GM18517 (cell line): ENCODE results near the gene TFCP2L1.

Experiments used
- ATAC-seq: cut with Tn5 transposase; IDR thresholded peaks from one replicate; pipeline ENCODE4 v1.9.1; 2021; ENCODE audit warnings: mild to moderate bottlenecking, moderate library complexity; ENCODE audit not compliant: unreplicated experiment

TFCP2L1 gene

GRCh38 chr2:121200011-121200347 is 85.0 kb downstream of the TFCP2L1 start:
- ATAC-seq, result no peak

- no peak for ATAC-seq
These were observed 85.6 kb downstream of the TFCP2L1 start for GRCh38 chr2:121199281-121200010.

- no peak for ATAC-seq
These were observed 87.5 kb downstream of the TFCP2L1 start for GRCh38 chr2:121197369-121198091.

GRCh38 chr2:121196849-121197155 is 88.2 kb downstream of the TFCP2L1 start:
- no peak for ATAC-seq

GRCh38 chr2:121196132-121196848 is 88.7 kb downstream of the TFCP2L1 start:
- ATAC-seq, result no peak

- no peak for ATAC-seq
These were observed 90.0 kb downstream of the TFCP2L1 start for GRCh38 chr2:121195036-121195435.

- no peak for ATAC-seq
These were observed 90.4 kb downstream of the TFCP2L1 start for GRCh38 chr2:121194626-121195025.

GRCh38 chr2:121193185-121193584 is 91.8 kb downstream of the TFCP2L1 start:
- ATAC-seq, result no peak

- no peak for ATAC-seq
These were observed 92.4 kb downstream of the TFCP2L1 start for GRCh38 chr2:121192576-121192975.

- no peak for ATAC-seq
These were observed 93.5 kb downstream of the TFCP2L1 start for GRCh38 chr2:121191191-121192170.

GRCh38 chr2:121189661-121190381 is 95.2 kb downstream of the TFCP2L1 start:
- ATAC-seq, result no peak

GRCh38 chr2:121189011-121189410 is 96.0 kb downstream of the TFCP2L1 start:
- no peak for ATAC-seq

GRCh38 chr2:121187982-121188411 is 97.0 kb downstream of the TFCP2L1 start:
- no peak for ATAC-seq

- ATAC-seq, result no peak
These were observed 97.5 kb downstream of the TFCP2L1 start for GRCh38 chr2:121187351-121187981.

- no peak for ATAC-seq
These were observed 98.7 kb downstream of the TFCP2L1 start for GRCh38 chr2:121186261-121186660.

- ATAC-seq, result no peak
These were observed 99.4 kb downstream of the TFCP2L1 start for GRCh38 chr2:121185571-121186074.

GRCh38 chr2:121185111-121185510 is 99.9 kb downstream of the TFCP2L1 start:
- no peak for ATAC-seq

GRCh38 chr2:121184248-121184862 is 100.6 kb downstream of the TFCP2L1 start:
- ATAC-seq, result no peak

GRCh38 chr2:121182520-121182919 is 102.5 kb downstream of the TFCP2L1 start:
- ATAC-seq, result no peak
